ENCODE results near the gene GCLC. TPM values are rescaled to one million over a fixed set of nuclear protein-coding genes. Genes with fewer than 3 reads are reported as not detected.

Gene GCLC
- total and polyA plus RNA-seq, 10 of the 15 experiments (the other 5 are each of a cell fraction or from before 2014, with no cell fraction given) = 6.5 to 23.6 (median 12.5) TPM

DNA sequence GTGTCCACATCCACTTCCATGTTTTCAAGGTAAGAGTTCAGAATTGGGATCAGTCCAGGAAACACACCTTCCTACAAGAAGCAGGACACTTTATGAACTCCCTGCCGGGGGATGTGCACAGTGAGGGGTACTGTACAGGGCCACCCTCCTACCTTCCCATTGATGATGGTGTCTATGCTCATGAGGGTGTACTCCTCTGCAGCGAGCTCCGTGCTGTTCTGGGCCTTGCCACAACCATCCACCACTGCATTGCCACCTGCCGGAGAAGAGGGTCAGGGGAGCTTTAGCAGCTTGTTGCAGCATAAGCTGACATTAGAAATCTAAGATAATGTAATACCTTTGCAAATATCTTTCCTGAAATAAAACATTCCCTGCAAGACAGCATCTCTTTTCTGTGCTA, 44.8 kb downstream of the GCLC start:
- CTCF ChIA-PET = interaction anchor here (9.6 kb wide), 1 partner anchor 225 kb away, joined by 261 read pairs; no protein-coding TSS in a partner anchor
- intact Hi-C loops (cut with micrococcal nuclease; ENCODE audit: unreplicated experiment) = no loop called here
- 94% methylated on average over 4 of the region's 4 CpGs for WGBS (ENCODE audit: insufficient coverage, insufficient replicate concordance, low lambda C conversion rate, missing lambda C conversion rate)

More for the DNA sequence above, 44.8 kb downstream of the GCLC start:
- H2AFZ ChIP-seq (ENCODE audit: control insufficient read depth, low read depth, low read length) = no peak overlapping the region
- H4K20me1 ChIP-seq (ENCODE audit: control insufficient read depth, insufficient read depth) = no peaks in the 10 kb centered on the region
- no peak overlapping the region for H3K27ac ChIP-seq (ENCODE audit: control insufficient read depth, insufficient read depth)
- FAIRE-seq (no peak), ATAC-seq (no peak), DNase-seq (ENCODE audit: low read depth, low spot score) (no peak)
- no peaks in the 10 kb centered on the region for H3K79me2 ChIP-seq (ENCODE audit: control insufficient read depth, insufficient read depth, low read length)
- POLR2A ChIA-PET = no interaction called here
- BruUV-seq (replicated peaks) = no TSS peak
- peaks cover 3 to 4% of the 10 kb centered on the region in 2 experiments; a peak in 3 of 4 replicates for H3K36me3 ChIP-seq (ENCODE audit: control insufficient read depth in 2 of 2, insufficient read depth in 2 of 2, low read length in 1 of 2)
- H3K4me1 ChIP-seq (ENCODE audit: control insufficient read depth, insufficient read depth, low read length) = no peaks in the 10 kb centered on the region
- SMC1A ChIA-PET (ENCODE audit: uncharacterized antibody, unreplicated experiment) = no interaction called here
- TF ChIP-seq E4F1 (IDR thresholded peaks at IDR 0.05; ENCODE audit: borderline replicate concordance, partially characterized antibody) (no peak), EED (IDR thresholded peaks at IDR 0.05; ENCODE audit: low read depth) (no peak), SUPT20H (IDR thresholded peaks at IDR 0.05; ENCODE audit: borderline replicate concordance, control insufficient read depth, low read depth, low read length) (no peak), CBX5 (IDR thresholded peaks at IDR 0.05; ENCODE audit: low read depth) (no peak), POLR2A (IDR thresholded peaks at IDR 0.05; ENCODE audit: low read depth, low read length) (no peak), RELB (IDR thresholded peaks at IDR 0.05; ENCODE audit: low read depth) (no peak), IRF5 (IDR thresholded peaks at IDR 0.05; ENCODE audit: borderline replicate concordance) (no peak), TAF1 (IDR thresholded peaks at IDR 0.05; ENCODE audit: borderline replicate concordance, low read depth, low read length) (no peak)
- TF ChIP-seq, protein P1, sequence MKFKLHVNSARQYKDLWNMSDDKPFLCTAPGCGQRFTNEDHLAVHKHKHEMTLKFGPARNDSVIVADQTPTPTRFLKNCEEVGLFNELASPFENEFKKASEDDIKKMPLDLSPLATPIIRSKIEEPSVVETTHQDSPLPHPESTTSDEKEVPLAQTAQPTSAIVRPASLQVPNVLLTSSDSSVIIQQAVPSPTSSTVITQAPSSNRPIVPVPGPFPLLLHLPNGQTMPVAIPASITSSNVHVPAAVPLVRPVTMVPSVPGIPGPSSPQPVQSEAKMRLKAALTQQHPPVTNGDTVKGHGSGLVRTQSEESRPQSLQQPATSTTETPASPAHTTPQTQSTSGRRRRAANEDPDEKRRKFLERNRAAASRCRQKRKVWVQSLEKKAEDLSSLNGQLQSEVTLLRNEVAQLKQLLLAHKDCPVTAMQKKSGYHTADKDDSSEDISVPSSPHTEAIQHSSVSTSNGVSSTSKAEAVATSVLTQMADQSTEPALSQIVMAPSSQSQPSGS (IDR thresholded peaks at IDR 0.05; ENCODE audit: low read length) = no peak
- TF ChIP-seq, protein P2, sequence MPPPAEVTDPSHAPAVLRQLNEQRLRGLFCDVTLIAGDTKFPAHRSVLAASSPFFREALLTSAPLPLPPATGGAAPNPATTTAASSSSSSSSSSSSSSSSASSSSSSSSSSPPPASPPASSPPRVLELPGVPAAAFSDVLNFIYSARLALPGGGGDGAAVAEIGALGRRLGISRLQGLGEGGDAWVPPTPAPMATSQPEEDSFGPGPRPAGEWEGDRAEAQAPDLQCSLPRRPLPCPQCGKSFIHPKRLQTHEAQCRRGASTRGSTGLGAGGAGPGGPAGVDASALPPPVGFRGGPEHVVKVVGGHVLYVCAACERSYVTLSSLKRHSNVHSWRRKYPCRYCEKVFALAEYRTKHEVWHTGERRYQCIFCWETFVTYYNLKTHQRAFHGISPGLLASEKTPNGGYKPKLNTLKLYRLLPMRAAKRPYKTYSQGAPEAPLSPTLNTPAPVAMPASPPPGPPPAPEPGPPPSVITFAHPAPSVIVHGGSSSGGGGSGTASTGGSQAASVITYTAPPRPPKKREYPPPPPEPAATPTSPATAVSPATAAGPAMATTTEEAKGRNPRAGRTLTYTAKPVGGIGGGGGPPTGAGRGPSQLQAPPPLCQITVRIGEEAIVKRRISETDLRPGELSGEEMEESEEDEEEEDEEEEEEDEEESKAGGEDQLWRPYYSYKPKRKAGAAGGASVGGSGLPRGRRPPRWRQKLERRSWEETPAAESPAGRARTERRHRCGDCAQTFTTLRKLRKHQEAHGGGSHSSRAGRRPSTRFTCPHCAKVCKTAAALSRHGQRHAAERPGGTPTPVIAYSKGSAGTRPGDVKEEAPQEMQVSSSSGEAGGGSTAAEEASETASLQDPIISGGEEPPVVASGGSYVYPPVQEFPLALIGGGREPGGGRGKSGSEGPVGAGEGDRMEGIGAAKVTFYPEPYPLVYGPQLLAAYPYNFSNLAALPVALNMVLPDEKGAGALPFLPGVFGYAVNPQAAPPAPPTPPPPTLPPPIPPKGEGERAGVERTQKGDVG (CRISPR knock-in tag; IDR thresholded peaks at IDR 0.05) = no peak
- in situ Hi-C loops (cut with MboI) = no loop called here
- no peak overlapping the region for H3K4me2 ChIP-seq (ENCODE audit: control insufficient read depth, insufficient read depth)
- H3K9me3 ChIP-seq (replicated peaks; ENCODE audit: control insufficient read depth, insufficient read depth, low read length) = no peaks in the 10 kb centered on the region
- no peaks in the 10 kb centered on the region for H3K27me3 ChIP-seq (replicated peaks in 1 of 2; ENCODE audit: control insufficient read depth in 2 of 2, insufficient read depth in 2 of 2, low read length in 1 of 2)
- RAD21 ChIA-PET (ENCODE audit: unreplicated experiment) = no interaction called here
- no peak overlapping the region for H3K9ac ChIP-seq (ENCODE audit: control insufficient read depth, insufficient read depth, low read length)
- H3K4me3 ChIP-seq = no peak overlapping the region

All from GM12878 (cell line).